C4-2B (cell line): ENCODE results near the gene NFIL3.

Experiments
- H3K27ac ChIP-seq: fragments of 450-650 bp; 2 replicates; pipeline ENCODE4 v1.5.1; 2017
- ZFX ChIP-seq: fragments of 450-650 bp; IDR thresholded peaks from 2 replicates; pipeline ENCODE4 v1.6.1; 2017
- TF ChIP-seq, protein P1 (sequence below): fragments of 450-650 bp; conservative IDR thresholded peaks from 2 replicates; pipeline ENCODE4 v1.5.1; 2017; ENCODE audit warnings: mild to moderate bottlenecking

NFIL3 gene

DNA sequence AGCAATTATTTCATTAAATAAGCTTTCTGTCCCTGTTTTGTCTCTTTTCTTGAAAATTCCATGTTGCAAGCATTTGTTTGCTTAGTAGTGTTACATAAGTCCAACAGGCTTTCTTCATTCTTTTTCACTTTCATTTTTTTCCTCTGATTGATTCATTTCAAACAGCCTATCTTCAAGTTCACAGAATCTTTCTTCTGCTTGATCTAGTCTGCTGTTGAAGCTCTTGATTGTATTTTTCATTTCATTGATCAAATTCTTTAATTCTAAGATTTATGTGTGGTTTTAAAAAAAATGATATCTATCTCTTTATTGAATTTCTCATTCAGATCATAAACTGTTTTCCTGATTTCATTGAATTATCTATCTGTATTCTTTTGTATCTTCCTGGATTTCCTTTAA is 20.4 kb upstream of the NFIL3 start:
- no peak for TF ChIP-seq ZFX
- TF ChIP-seq, protein P1, sequence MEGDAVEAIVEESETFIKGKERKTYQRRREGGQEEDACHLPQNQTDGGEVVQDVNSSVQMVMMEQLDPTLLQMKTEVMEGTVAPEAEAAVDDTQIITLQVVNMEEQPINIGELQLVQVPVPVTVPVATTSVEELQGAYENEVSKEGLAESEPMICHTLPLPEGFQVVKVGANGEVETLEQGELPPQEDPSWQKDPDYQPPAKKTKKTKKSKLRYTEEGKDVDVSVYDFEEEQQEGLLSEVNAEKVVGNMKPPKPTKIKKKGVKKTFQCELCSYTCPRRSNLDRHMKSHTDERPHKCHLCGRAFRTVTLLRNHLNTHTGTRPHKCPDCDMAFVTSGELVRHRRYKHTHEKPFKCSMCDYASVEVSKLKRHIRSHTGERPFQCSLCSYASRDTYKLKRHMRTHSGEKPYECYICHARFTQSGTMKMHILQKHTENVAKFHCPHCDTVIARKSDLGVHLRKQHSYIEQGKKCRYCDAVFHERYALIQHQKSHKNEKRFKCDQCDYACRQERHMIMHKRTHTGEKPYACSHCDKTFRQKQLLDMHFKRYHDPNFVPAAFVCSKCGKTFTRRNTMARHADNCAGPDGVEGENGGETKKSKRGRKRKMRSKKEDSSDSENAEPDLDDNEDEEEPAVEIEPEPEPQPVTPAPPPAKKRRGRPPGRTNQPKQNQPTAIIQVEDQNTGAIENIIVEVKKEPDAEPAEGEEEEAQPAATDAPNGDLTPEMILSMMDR: no peak
- no peak overlapping the region for H3K27ac ChIP-seq

DNA sequence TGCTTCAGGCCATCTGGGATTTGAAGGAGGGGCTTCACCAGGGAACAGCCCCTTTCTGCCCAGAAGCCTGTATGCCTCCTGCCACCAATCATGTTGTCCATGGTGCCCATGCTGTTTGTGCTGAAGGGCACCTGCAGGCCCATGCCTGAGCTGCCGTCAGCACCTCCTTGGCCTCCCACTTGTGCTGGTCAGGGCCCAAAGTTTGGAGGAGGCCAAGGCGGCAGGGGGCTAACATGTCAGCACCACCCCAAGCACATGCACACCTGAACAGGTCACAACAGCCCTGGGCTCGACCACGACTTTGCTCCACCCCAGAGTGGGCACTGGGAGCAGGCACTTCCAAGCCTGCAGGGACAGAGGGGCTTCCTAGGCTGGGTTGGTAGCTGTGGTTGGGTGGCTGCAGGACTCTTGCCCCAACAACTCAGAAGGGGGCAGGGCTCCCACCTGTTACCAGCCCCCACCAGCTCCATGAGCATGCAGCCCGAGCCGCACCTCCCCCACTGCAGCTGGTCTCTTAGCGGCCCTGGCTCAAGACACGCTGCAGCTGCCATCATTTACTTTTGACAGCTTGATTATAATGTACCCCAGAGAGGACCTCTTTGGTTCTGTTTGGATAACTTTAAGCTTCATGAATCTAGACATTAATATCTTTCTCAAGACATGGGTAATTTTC is 19.8 kb upstream of the NFIL3 start:
- TF ChIP-seq, protein P1: no peak
- no peak for TF ChIP-seq ZFX
- no peak overlapping the region for H3K27ac ChIP-seq

DNA sequence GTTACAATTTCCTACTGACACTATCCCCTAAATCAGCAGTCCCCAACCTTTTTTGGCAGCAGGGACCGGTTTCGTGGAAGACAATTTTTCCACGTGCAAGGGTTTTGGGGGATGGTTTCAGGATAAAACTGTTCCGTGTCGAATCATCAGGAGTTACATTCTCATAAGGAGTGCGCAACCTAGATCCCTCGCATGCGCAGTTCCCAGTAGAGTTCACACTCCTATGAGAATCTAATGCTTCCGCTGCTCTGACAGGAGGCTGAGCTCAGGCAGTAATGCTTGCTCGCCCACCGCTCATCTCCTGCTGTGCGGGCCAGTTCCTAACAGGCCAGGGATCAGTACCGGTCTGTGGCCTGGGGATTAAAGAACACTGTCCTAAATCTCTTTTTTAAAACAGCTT is 13.2 kb upstream of the NFIL3 start:
- no peak for TF ChIP-seq ZFX
- TF ChIP-seq, protein P1: no peak
- H3K27ac ChIP-seq: no peak overlapping the region

DNA sequence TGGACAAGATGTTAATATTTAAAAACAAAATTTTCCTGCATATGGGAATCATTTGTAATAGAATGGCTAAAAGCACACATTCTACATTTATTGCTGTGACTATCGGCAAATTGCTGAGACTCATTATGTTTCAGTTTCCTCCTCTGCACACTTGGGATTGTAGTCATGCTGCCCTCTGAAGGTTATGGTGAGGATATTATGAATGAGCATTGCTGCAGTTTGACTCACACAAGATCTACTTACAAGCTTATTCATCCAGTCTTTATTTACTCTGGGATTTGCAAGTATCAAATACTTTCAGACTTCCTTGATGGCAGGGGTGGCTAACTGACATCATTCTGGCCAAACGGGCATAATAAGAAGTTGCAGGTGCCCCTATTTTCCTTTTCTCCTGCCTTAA is 9.5 kb upstream of the NFIL3 start:
- H3K27ac ChIP-seq: no peak overlapping the region
- TF ChIP-seq ZFX: no peak
- TF ChIP-seq, protein P1: peak; percentile 79

DNA sequence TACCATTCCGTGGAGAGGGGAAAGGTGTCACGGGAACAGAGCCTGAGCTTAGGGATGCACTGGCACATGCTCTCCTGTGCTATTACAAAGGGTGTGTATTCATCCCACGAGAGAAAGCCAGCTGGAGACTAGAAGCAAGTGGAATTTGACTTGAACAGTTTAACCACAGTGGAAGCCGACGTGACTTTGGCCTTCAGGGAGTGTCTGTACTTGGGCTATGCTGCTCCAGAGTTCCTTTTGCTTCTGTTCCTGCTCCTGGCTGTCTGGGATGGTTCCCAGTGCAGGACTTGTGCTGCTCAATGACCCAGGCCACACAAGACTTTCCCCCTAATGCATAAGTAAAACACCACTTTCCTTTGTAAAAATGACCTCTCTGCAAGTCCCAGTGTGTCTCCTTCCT is 7.9 kb upstream of the NFIL3 start:
- H3K27ac ChIP-seq: no peak overlapping the region
- TF ChIP-seq ZFX: no peak
- TF ChIP-seq, protein P1: no peak

DNA sequence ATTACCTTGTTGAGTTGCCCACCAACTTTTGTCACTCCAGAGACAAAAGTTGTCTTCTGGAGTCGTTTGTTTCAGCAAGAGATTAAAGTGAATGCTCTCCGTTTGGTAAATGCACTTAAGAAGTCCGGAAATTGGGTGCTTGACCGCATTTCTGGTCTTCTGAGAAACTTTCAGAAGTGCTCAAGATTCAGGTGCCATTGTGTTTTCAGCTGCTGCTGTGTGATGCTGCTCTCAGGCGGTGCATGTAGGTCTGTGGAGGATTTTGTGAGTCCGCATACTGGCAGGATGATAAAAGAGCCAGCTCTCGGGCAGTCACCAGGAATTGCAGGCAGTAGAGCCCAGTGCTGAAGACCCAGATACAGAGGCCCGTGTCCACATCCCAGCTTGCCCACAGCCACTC is 5.9 kb upstream of the NFIL3 start:
- TF ChIP-seq ZFX: no peak
- TF ChIP-seq, protein P1: no peak
- no peak overlapping the region for H3K27ac ChIP-seq

DNA sequence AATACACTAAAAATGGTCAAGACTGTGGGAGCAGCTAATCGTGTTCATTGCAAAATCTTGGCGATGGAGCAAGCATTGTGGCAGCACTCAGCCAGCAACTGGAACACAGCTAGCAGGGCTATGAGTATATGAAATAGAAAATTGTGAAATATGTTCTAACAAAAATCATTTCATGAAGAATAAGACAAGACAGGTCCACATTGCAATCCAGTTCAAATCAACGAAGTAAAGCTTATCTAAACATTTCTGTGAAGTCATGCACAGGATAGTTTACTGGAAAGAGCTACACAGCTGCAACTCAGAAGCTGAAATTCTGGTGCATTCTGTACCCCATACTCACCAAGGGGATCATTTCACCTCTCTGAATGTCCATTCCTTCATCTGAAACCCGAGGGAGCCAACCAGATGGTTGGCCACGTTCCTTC is 5.3 kb upstream of the NFIL3 start:
- no peak overlapping the region for H3K27ac ChIP-seq
- TF ChIP-seq, protein P1: no peak
- TF ChIP-seq ZFX: no peak
